ENCODE measurements around the gene FBXW10.
A peak's percentile ranks its signal among the peaks of the same experiment; 100 is the strongest.
"Not testable (repeated sequence)": the region's sequence is repeated elsewhere in the genome, so short reads cannot be mapped to it uniquely, and the experiment has no call there.

The FBXW10 gene, protein sequence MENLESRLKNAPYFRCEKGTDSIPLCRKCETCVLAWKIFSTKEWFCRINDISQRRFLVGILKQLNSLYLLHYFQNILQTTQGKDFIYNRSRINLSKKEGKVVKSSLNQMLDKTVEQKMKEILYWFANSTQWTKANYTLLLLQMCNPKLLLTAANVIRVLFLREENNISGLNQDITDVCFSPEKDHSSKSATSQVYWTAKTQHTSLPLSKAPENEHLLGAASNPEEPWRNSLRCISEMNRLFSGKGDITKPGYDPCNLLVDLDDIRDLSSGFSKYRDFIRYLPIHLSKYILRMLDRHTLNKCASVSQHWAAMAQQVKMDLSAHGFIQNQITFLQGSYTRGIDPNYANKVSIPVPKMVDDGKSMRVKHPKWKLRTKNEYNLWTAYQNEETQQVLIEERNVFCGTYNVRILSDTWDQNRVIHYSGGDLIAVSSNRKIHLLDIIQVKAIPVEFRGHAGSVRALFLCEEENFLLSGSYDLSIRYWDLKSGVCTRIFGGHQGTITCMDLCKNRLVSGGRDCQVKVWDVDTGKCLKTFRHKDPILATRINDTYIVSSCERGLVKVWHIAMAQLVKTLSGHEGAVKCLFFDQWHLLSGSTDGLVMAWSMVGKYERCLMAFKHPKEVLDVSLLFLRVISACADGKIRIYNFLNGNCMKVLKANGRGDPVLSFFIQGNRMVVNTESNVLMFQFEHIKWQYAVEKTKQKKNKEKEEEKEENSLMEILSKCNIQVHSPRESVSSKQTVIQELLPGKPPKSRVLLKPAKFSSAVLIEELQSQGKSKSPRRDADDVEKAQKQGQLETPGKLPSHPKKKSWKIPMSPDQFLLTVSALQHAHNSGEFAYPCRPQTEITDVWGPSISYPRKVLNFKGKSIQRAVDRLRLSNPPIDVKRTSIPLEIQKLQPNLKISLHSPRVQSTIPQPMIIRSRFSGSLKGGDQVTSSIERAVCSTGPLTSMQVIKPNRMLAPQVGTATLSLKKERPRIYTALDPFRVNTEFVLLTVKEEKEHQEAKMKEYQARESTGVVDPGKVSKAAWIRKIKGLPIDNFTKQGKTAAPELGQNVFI

DNA sequence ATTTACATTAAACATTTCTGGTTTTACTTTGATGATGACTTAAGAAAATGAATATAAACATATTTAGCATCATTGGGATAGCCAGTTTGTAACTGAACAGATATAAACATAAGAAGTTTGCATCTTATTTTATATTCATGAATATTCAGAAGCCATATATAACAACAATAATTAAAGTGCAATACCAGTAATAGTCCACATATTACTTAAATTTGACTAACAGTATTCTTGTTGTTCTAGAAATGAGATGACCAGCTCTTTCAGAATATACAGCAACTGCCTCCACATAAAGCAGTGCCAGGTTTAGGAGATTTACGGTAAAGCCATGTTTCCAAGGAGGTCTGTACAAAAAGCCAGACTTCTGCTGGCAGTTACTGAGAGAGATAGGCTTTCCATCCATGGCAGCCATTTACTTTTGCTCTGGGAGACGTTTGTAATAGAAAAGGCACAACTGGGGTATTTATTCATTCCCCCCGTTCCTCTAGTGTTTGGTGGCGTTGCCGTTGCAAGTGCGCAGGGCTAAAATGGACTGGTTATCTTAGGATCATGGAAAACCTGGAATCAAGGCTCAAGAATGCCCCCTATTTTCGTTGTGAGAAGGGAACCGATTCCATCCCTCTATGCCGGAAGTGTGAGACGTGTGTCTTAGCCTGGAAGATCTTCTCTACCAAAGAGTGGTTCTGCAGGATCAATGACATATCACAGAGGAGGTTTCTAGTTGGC lies at the start of gene FBXW10:
TSS of gene FBXW10 (plus strand) at position 356 of the 723 bp plus-strand sequence. CDS start at position 547, 191 bp downstream.
- not testable (repeated sequence) for H3K9me3 ChIP-seq (ENCODE audit: low read depth, low read length); H3K9ac ChIP-seq (ENCODE audit: insufficient read length); H3K27ac ChIP-seq; DNase-seq (ENCODE audit: low read depth, low spot score); H3K36me3 ChIP-seq (ENCODE audit: insufficient read depth, low read length); H3K4me3 ChIP-seq

DNA sequence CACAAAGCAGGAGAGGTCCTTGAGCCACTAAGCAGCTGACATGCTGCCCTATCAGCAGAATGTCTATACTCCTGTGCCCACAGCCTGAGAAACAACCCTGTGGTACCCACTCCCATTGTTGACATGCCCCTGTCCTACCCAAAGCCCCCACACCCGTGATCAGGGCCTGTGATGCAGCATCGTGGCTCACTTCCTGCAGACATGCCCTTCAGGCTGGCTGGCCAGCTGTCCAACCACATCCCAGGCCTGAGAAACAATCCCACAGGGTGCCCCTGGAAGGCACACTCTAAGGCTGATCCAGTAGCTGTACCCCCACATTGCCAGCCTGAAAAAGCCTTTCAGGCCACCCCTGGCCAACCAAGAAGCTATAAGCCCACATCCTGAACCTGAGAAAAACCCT lies 48.7 kb upstream of the FBXW10 start:
- DNase-seq (ENCODE audit: low read depth, low spot score); H3K9me3 ChIP-seq (ENCODE audit: low read depth, low read length); H3K27ac ChIP-seq; H3K9ac ChIP-seq (ENCODE audit: insufficient read length); H3K4me3 ChIP-seq; H3K36me3 ChIP-seq (ENCODE audit: insufficient read depth, low read length): not testable (repeated sequence)

DNA sequence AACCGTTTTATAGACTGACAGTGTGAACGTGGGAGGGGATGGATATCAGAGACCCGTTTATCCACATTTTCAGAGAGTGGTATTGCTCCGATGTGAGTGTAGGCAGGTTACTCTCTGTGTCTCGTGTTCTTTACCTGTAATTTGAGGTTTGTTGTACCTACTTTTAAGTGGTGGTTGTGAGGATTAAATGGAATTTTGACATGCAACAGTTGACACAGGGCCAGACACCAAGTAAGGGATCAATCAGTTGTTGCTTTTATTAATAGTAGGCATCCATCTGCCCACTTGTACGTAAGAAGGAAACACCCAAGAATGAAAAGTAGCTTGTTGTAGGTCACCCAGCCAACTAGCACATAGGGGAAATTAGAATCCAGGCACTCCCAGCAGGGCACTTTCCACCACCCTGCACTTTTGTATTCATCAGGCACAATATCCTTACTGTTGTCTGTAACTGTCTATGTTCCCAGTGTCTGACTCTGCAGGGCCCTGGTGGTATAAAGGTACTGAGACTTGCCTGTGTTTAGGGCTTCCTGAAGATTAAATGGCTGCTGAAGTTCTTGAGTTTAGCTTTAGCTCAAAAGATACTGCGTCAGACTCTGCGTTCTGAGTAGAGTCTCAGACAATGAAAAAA lies 45.3 kb upstream of the FBXW10 start:
- Histone ChIP-seq H3K4me3 (peak overlapping the region; percentile 78), H3K9ac (ENCODE audit: insufficient read length) (peak overlapping the region; percentile 64)
- H3K27ac ChIP-seq; H3K36me3 ChIP-seq (ENCODE audit: insufficient read depth, low read length); H3K9me3 ChIP-seq (ENCODE audit: low read depth, low read length); DNase-seq (ENCODE audit: low read depth, low spot score): not testable (repeated sequence)

DNA sequence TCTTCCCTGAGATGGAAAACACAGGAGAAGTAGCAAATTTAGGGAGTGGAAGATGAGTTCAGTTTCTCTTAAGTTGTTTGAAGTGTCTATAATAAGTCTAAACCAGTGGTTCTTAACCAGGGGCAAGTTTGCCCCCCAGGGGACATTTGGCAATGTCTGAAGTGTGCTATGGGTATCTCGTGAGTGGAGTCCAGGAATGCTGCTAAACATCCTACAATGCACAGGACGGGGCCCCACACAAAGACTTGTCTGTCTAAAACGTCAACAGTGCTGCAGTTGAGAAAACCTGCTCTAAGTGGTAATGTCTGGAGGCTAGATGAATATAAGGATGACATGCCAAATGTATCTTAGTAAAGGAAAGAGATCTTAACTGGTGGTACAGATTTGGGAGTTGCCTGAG lies 37.9 kb upstream of the FBXW10 start:
- not testable (repeated sequence) for H3K9me3 ChIP-seq (ENCODE audit: low read depth, low read length); H3K27ac ChIP-seq; H3K9ac ChIP-seq (ENCODE audit: insufficient read length); H3K36me3 ChIP-seq (ENCODE audit: insufficient read depth, low read length); H3K4me3 ChIP-seq; DNase-seq (ENCODE audit: low read depth, low spot score)

DNA sequence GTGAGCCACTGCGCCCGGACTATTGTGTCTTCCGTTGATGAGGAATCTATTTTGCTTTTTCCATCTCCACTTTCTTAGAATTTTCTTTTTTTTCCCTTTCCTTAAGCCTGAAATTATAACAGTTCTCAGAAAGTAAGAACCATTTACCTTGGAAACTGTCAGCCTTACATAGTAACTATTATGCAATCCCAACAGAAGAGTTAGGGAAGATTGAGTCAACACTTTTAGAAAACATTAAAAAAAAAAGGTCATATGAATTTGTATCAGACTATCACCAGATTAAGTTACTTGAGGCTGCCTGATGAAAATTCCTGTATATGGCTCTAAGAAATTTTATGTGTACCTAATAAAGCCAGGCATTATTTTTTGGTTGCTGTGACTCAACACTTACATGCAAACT lies 35.6 kb upstream of the FBXW10 start:
- not testable (repeated sequence) for H3K36me3 ChIP-seq (ENCODE audit: insufficient read depth, low read length); H3K9ac ChIP-seq (ENCODE audit: insufficient read length); H3K27ac ChIP-seq; DNase-seq (ENCODE audit: low read depth, low spot score); H3K4me3 ChIP-seq; H3K9me3 ChIP-seq (ENCODE audit: low read depth, low read length)

DNA sequence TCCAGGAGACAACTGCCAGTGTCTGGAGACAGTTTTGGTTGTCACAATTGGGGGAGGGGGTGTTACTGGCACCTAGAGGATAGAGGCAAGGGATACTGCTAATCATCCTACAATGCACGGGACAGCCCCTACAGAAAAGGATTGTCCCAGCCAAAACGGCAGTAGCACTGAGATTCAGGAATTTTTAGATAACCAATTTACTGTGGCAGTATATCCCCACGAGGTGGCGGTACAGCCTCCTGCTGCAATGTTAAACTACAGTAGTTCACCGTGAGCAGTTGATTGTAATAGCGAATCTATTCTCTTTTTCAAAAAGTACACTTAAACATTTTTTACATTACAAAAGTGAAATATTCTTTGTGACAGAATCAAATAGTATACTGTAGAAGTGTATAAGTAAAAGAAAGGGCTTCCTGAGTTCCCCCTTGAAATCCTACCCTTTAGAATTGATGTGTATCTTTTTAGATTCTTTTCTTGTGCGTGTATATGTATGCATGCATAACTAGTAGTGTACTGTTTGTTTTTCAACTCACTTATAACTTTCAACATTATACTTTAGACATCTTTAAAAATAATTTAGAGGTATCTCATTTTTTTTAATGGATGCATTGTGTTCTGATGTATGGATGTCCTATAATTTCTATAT lies 31.4 kb upstream of the FBXW10 start:
- not testable (repeated sequence) for H3K27ac ChIP-seq; H3K36me3 ChIP-seq (ENCODE audit: insufficient read depth, low read length); H3K4me3 ChIP-seq; H3K9ac ChIP-seq (ENCODE audit: insufficient read length); DNase-seq (ENCODE audit: low read depth, low spot score); H3K9me3 ChIP-seq (ENCODE audit: low read depth, low read length)

DNA sequence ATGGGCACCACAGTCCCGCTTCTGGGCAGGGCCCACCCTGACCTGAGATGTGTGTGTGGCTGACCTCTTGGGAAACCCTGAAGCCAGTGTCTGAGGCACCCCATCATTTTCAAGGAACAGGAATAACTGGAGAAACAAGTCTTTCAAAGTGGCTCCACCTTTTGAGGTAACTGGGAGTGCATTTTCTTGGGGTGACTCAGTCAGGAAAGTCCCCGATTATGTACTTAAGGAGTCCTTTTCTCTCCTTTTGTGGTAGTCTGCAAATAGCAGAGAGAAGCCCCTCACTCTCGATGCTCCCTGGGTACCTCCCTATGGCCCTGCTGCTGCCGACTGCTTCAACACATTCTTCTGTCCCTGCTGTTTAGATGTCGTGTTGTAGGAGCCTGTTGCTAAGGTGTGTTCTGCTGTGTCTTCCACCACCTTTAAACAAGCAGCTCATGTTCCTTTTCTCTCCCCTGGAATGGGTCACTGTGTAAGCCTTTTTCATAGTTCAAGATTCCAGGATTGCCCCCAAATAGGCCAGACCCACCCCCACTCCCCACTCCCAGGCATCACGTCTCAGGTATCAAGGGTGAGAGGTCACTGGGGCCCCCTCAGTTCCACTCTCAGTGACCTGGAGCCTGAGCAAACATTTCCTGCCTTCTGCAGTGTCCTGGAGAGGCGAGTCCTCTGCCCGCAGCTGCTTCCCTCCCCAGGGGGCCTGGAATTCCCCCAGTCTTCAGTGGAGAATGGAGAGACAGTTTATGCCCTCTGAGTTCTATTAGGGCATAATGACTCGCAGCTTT lies 25.0 kb upstream of the FBXW10 start:
- H3K9me3 ChIP-seq (ENCODE audit: low read depth, low read length); H3K9ac ChIP-seq (ENCODE audit: insufficient read length); H3K36me3 ChIP-seq (ENCODE audit: insufficient read depth, low read length); H3K4me3 ChIP-seq; DNase-seq (ENCODE audit: low read depth, low spot score); H3K27ac ChIP-seq: not testable (repeated sequence)

DNA sequence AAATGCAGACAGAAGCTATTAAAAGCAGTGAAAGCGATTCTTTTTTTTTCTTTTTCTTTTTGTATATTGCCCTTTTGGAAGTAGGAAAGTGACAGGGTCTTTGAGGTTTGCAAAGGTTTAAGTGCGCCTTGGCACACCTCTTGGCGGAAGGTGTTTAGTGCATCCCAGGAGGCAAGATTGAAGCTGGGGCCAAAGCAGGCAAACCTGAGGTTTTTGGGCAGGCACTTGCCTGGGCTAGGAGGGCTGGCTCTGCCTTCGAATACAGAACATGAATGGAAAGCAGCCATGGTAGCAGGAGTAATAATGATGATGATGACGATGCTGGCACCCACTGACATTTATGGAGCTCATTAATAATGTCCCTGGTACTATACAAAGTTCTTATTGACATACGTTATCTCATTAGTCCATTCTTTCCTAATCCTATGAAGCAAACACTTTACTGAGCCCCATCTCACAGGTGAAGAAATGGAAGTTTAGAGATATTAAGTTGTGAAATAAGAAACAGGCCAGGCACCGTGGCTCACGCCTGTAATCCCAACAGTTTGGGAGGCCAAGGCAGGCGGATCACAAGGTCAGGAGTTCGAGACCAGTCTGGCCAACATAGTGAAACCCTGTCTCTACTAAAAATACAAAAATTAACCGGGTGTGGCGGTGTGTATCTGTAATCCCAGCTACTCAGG lies 24.3 kb upstream of the FBXW10 start:
- not testable (repeated sequence) for H3K4me3 ChIP-seq; H3K36me3 ChIP-seq (ENCODE audit: insufficient read depth, low read length); H3K9ac ChIP-seq (ENCODE audit: insufficient read length); H3K27ac ChIP-seq; H3K9me3 ChIP-seq (ENCODE audit: low read depth, low read length); DNase-seq (ENCODE audit: low read depth, low spot score)

DNA sequence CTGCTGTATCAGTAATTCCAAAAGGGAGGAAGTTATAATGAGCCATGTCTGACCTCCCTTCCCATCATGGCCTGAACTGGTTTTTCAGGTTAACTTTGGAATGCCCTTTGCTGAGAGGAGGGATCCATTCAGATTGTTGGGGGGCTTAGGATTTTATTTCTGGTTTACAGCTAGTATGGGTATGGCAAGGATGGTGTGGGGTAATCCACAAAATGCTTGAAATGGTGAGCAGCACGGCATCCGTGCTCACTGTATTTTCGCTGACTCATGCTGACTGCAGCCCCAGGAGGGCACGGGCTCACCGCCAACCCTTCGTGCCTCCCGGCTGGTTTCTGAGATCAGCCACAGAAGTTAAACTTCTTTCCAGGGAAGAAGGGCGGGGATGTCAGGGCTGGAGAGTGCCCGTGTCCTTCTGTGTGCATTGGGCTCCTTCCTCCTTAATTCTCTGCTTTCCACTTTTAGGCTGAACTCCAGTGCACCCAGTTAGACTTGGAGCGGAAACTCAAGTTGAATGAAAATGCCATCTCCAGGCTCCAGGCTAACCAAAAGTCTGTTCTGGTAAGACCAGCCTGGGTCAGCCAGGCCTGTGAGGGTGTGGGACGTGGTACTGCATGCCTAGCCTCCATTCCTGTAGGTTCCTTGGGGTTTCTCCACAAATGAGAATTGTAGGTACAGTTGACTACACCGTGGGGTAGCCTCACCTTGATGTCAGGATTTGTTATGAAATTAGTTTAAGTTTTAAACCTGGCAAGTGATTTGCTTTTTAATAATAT lies 21.9 kb upstream of the FBXW10 start:
- not testable (repeated sequence) for H3K27ac ChIP-seq; DNase-seq (ENCODE audit: low read depth, low spot score); H3K36me3 ChIP-seq (ENCODE audit: insufficient read depth, low read length); H3K4me3 ChIP-seq; H3K9me3 ChIP-seq (ENCODE audit: low read depth, low read length); H3K9ac ChIP-seq (ENCODE audit: insufficient read length)

DNA sequence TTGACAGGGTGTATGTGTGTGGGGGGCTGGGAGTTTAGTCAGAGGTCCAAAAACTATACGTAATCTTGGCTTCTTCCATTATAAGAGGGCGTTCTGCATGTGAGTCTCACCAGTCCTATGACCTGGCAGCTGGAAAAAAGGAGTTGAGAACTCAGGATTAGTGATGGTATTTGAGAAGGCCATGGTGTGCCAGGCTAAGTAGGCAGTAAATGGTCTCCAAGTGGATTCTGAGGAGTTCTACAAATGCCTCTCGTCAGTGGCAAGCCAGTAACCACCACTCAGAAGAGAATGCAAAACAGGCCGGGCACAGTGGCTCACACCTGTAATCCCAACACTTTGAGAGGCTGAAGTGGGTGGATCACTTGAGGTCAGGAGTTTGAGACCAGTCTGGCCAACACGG lies 21.2 kb upstream of the FBXW10 start:
- not testable (repeated sequence) for H3K27ac ChIP-seq; H3K9ac ChIP-seq (ENCODE audit: insufficient read length); H3K36me3 ChIP-seq (ENCODE audit: insufficient read depth, low read length); H3K9me3 ChIP-seq (ENCODE audit: low read depth, low read length); DNase-seq (ENCODE audit: low read depth, low spot score); H3K4me3 ChIP-seq

DNA sequence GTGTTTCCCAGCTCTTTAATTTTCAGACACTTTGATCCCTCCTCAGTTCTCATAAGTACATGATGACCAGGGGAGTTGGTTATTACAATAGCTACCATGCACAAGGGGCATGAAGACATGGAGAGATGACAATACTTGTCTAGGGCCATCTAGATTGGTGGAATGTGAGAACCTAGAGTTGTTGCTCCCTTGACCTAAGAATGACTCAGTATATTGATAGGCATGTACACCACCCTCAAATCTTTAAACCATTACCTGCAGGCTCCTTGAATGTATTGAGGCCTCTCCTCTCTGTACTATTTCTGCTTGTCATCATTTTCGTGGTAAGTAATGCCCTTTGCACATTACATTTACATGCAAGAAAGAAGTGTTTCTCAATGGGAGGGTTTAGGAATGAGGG lies 20.3 kb upstream of the FBXW10 start:
- not testable (repeated sequence) for H3K36me3 ChIP-seq (ENCODE audit: insufficient read depth, low read length); H3K4me3 ChIP-seq; H3K9ac ChIP-seq (ENCODE audit: insufficient read length); H3K27ac ChIP-seq; H3K9me3 ChIP-seq (ENCODE audit: low read depth, low read length); DNase-seq (ENCODE audit: low read depth, low spot score)

DNA sequence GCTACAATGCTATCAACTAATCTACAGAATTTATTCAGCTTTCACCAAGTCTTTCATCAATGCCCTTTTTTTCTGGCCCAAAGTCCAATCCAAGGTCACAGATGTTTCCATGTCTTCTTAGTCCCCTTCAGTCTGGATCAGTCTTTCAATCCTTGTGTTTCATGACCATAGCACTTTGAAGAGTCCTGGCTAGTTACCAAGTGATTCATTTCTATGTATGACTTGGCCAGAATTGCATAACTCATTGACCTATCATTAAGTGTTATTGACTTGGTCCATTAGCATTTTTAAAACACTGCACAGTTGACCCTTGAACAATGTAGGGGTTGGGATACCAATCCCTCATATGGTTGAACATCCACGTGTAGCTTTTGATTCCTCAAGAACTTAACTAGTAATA lies 11.4 kb upstream of the FBXW10 start:
- not testable (repeated sequence) for H3K4me3 ChIP-seq; H3K9ac ChIP-seq (ENCODE audit: insufficient read length); H3K9me3 ChIP-seq (ENCODE audit: low read depth, low read length); H3K36me3 ChIP-seq (ENCODE audit: insufficient read depth, low read length); DNase-seq (ENCODE audit: low read depth, low spot score); H3K27ac ChIP-seq

All from SK-N-MC (cell line).